HL-60 (cell line): ENCODE data around the gene DLEC1.

Source experiments
- DNase-seq, 2 experiments: peaks; one replicate each; pipeline ENCODE4 v3.0.0-alpha.2; 2010 to 2020; ENCODE audit warnings: low read depth in 1 of 2, low spot score in 1 of 2
- H3K27ac ChIP-seq: fragments of 250-450 bp; sonication (Bioruptor Pico); replicated peaks from 2 replicates; pipeline ENCODE4 v1.5.1; 2020; ENCODE audit warnings: mild to moderate bottlenecking, moderate library complexity
- H3K27me3 ChIP-seq: fragments of 250-450 bp; sonication (Bioruptor Pico); 2 replicates; pipeline ENCODE4 v1.5.1; 2021; ENCODE audit warnings: mild to moderate bottlenecking, moderate library complexity; ENCODE audit not compliant: insufficient read depth, poor library complexity, severe bottlenecking
- H3K4me3 ChIP-seq: replicated peaks from 2 replicates; pipeline ENCODE4 v1.5.1; 2011; ENCODE audit warnings: mild to moderate bottlenecking, control low read depth, low read length; ENCODE audit not compliant: insufficient read depth
- GABPA ChIP-seq: IDR thresholded peaks from 2 replicates; pipeline ENCODE4 v1.6.1; 2012; ENCODE audit warnings: low read depth
- POLR2AphosphoS5 ChIP-seq: IDR thresholded peaks from 2 replicates; pipeline ENCODE4 v1.6.1; 2012; ENCODE audit warnings: low read depth
- SPI1 ChIP-seq: IDR thresholded peaks from 2 replicates; pipeline ENCODE4 v1.6.1; 2012; ENCODE audit warnings: low read depth, mild to moderate bottlenecking, borderline replicate concordance
- TF ChIP-seq, protein P1 (sequence below): IDR thresholded peaks from one replicate; pipeline ENCODE4 v1.5.1; 2011; ENCODE audit warnings: low read length, control low read depth, inconsistent platforms; ENCODE audit not compliant: insufficient read depth
- TF ChIP-seq, protein P2 (sequence below): IDR thresholded peaks from 2 replicates; pipeline ENCODE4 v1.6.1; 2012; ENCODE audit warnings: low read depth; ENCODE audit not compliant: insufficient replicate concordance

Gene DLEC1

DNA sequence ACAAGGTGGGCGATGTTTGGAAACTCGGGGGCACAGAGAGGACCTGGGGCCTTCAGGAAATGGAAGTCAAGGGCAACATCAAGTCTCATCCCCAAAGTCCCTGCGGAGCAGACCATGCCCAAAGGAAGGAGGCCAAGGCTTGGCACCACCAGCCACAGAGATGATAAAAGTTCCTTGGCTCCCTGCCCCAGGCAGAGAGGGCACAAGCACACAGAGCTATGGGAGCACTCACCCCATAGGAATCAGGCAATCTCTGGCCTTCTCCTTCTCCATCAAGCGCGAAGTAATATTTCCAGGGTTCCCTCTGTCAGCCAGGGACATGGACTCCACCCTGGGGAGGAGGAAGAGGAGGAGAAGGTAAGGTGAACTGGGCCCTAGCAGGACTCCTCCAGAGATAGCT lies 90.0 kb downstream of the DLEC1 start:
- no peaks in the 10 kb centered on the region for H3K27me3 ChIP-seq
- no peak for DNase-seq
- H3K4me3 ChIP-seq, result no peak overlapping the region
- H3K27ac ChIP-seq, result no peak overlapping the region
- no peak for TF ChIP-seq GABPA
- TF ChIP-seq, protein P1, sequence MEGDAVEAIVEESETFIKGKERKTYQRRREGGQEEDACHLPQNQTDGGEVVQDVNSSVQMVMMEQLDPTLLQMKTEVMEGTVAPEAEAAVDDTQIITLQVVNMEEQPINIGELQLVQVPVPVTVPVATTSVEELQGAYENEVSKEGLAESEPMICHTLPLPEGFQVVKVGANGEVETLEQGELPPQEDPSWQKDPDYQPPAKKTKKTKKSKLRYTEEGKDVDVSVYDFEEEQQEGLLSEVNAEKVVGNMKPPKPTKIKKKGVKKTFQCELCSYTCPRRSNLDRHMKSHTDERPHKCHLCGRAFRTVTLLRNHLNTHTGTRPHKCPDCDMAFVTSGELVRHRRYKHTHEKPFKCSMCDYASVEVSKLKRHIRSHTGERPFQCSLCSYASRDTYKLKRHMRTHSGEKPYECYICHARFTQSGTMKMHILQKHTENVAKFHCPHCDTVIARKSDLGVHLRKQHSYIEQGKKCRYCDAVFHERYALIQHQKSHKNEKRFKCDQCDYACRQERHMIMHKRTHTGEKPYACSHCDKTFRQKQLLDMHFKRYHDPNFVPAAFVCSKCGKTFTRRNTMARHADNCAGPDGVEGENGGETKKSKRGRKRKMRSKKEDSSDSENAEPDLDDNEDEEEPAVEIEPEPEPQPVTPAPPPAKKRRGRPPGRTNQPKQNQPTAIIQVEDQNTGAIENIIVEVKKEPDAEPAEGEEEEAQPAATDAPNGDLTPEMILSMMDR, result no peak
- no peak for TF ChIP-seq POLR2AphosphoS5
- TF ChIP-seq SPI1, result no peak
- TF ChIP-seq, protein P2, sequence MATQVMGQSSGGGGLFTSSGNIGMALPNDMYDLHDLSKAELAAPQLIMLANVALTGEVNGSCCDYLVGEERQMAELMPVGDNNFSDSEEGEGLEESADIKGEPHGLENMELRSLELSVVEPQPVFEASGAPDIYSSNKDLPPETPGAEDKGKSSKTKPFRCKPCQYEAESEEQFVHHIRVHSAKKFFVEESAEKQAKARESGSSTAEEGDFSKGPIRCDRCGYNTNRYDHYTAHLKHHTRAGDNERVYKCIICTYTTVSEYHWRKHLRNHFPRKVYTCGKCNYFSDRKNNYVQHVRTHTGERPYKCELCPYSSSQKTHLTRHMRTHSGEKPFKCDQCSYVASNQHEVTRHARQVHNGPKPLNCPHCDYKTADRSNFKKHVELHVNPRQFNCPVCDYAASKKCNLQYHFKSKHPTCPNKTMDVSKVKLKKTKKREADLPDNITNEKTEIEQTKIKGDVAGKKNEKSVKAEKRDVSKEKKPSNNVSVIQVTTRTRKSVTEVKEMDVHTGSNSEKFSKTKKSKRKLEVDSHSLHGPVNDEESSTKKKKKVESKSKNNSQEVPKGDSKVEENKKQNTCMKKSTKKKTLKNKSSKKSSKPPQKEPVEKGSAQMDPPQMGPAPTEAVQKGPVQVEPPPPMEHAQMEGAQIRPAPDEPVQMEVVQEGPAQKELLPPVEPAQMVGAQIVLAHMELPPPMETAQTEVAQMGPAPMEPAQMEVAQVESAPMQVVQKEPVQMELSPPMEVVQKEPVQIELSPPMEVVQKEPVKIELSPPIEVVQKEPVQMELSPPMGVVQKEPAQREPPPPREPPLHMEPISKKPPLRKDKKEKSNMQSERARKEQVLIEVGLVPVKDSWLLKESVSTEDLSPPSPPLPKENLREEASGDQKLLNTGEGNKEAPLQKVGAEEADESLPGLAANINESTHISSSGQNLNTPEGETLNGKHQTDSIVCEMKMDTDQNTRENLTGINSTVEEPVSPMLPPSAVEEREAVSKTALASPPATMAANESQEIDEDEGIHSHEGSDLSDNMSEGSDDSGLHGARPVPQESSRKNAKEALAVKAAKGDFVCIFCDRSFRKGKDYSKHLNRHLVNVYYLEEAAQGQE, result no peak

DNA sequence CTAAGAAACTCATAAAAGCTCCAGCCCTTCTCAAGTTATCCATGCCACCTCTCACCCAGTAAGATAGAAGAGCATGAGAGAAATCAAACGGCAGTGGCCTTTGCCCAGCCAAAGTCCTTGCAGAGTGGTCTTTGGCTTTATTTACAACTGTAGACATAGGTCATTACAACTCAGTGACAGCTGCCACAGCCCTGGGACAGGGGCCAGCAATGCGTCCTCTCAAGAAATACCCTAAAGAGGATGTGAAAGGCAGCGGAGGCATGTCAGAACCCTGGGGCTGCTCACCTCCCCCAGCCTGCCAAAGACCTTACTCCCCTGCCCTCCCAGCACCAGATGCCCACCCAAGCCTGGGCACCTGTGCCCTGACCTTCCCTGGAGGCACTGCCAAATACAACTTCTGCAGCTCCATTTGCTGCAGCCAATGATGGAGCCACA lies 91.6 kb downstream of the DLEC1 start:
- no peak for DNase-seq
- Histone ChIP-seq H3K4me3 (no peak overlapping the region), H3K27me3 (no peaks in the 10 kb centered on the region), H3K27ac (no peak overlapping the region)
- TF ChIP-seq, protein P1, result no peak
- TF ChIP-seq POLR2AphosphoS5 (no peak), GABPA (no peak), SPI1 (no peak)
- TF ChIP-seq, protein P2, result no peak

DNA sequence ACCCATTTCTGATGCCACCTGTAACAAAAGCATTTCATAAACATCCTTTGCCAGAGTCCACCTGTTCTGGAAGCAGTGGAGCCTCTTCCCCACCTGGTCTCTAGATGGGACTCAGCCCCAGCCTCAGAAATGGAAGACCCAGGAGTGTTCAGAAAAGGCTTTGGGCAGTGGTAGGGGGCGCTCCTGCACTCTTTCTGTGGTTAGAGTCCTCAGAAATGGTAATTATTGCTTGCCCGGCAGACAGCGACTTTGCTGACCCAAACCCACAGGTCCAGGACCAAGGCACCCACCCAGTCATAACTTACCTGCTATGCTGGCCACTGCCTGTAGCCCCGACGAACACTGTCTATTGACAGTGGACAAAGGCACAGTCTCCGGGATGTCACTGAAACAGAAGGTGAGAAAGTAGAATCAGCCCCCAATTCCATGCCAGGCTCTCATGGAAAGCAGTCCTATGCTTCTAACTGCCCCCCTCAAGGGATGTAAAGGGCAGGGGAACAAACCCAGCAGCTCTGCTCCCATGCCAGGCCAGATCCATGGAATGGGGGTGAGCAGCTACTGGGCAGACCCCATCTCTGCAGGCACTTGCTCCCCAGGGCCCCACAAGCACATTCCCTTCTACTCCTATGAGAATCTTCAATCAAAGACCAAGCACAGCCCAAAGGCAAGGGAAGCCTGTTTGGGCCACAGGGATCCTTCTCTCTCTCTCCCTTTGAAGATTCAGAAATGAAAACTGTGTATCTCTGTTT lies 92.8 kb downstream of the DLEC1 start:
- TF ChIP-seq SPI1 (no peak), GABPA (no peak), POLR2AphosphoS5 (no peak)
- TF ChIP-seq, protein P2, result no peak
- TF ChIP-seq, protein P1, result peak; percentile 32
- Histone ChIP-seq H3K4me3 (no peak overlapping the region), H3K27me3 (no peaks in the 10 kb centered on the region), H3K27ac (no peak overlapping the region)
- peak in 1 of 2 experiments; percentile 47 for DNase-seq
